ENCODE data around the gene HHIPL2.

GRCh38 chr1:222530852-222531251 lies 17.1 kb downstream of the HHIPL2 start:
- TF ChIP-seq CTCF (conservative IDR thresholded peaks at IDR 0.05; ENCODE audit: low read depth in 2 of 2) (no peak), CREB1 (CRISPR knock-in tag; IDR thresholded peaks at IDR 0.05; ENCODE audit: low read depth) (no peak), EZH2 (IDR thresholded peaks at IDR 0.05; ENCODE audit: low read depth, unreplicated experiment) (no peak), ZNF331 (CRISPR knock-in tag; IDR thresholded peaks at IDR 0.05; ENCODE audit: low read depth) (no peak), POLR2AphosphoS5 (IDR thresholded peaks at IDR 0.05; ENCODE audit: low read depth) (no peak), EZH2phosphoT487 (IDR thresholded peaks at IDR 0.05; ENCODE audit: unreplicated experiment) (no peak), JUNB (IDR thresholded peaks at IDR 0.05; ENCODE audit: unreplicated experiment) (no peak)
